BJ (cell line): ENCODE data around the gene KRTAP9-9. TPM values are rescaled to one million over a fixed set of nuclear protein-coding genes. Genes with fewer than 3 reads are reported as not detected.

ENCODE experiments used
- CTCF ChIA-PET: fragments of 350-600 bp; formaldehyde crosslinking; extraction: SDS; loops from one replicate; lab custom pipeline; 2021; ENCODE audit warnings: antibody characterized with exemption, inconsistent platforms; lab: Yijun Ruan, JAX
- POLR2A ChIA-PET: fragments of 300-600 bp; sonication (Branson Sonifier 250); formaldehyde crosslinking; extraction: SDS; loops from one replicate; lab custom pipeline; 2021; ENCODE audit warnings: antibody characterized with exemption; lab: Charles Lee
- DNase-seq: peaks from one replicate; pipeline ENCODE4 v3.0.0-alpha.2; 2011; ENCODE audit warnings: low read depth
- H3K27me3 ChIP-seq: 2 replicates; pipeline ENCODE4 v1.6.0; 2011; ENCODE audit warnings: low read length; ENCODE audit not compliant: control insufficient read depth, insufficient read depth
- H3K36me3 ChIP-seq: 2 replicates; pipeline ENCODE4 v1.5.1; 2011; ENCODE audit warnings: low read length; ENCODE audit not compliant: control insufficient read depth, insufficient read depth
- H3K4me3 ChIP-seq: 2 replicates; pipeline ENCODE4 v1.5.1; 2011; ENCODE audit warnings: low read depth, mild to moderate bottlenecking, control low read depth, low read length
- CTCF ChIP-seq: IDR thresholded peaks from 2 replicates; pipeline ENCODE4 v1.5.1; 2011; ENCODE audit warnings: low read depth, mild to moderate bottlenecking, control low read depth, inconsistent platforms, low read length, moderate library complexity; ENCODE audit not compliant: insufficient read depth
- polyA plus RNA-seq: library from polyadenylated mRNA; depleted of rRNA; stranded (reverse); fragments of >200 nt; gene quantifications from 2 replicates; pipeline ENCODE4 v1.2.3, GENCODE V29; 2011; rRNA removed
- small RNA-seq: library from RNA; depleted of rRNA; stranded (forward); fragments of <200 nt; gene quantifications from one replicate; pipeline ENCODE3, GENCODE V24; 2012; ENCODE audit warnings: low replicate concordance, low read depth; ENCODE audit not compliant: insufficient read length

Gene KRTAP9-9
- polyA plus RNA-seq, 1 experiment, result not detected

- POLR2A ChIA-PET, result no interaction called here
- Histone ChIP-seq H3K36me3 (no peaks in the 10 kb centered on the region), H3K4me3 (no peak overlapping the region), H3K27me3 (no peaks in the 10 kb centered on the region)
- CTCF ChIA-PET, result interaction anchor here (2.0 kb wide), 1 partner anchor 363 kb away, joined by 5 read pairs; no protein-coding TSS in a partner anchor
- no peak for TF ChIP-seq CTCF
- no peak for DNase-seq
Measured at GRCh38 chr17:41302981-41303380, 47.8 kb downstream of the KRTAP9-9 start.

- H3K27me3 ChIP-seq, result no peaks in the 10 kb centered on the region
- no peak for DNase-seq
- CTCF ChIA-PET, result interaction anchor here (0.9 to 2.0 kb wide), 2 partner anchors 17 to 362 kb away, joined by 4 to 5 read pairs; no protein-coding TSS in a partner anchor
Measured at GRCh38 chr17:41304091-41304490, 48.9 kb downstream of the KRTAP9-9 start.

More at GRCh38 chr17:41304091-41304490, 48.9 kb downstream of the KRTAP9-9 start:
- no peak for TF ChIP-seq CTCF
- H3K4me3 ChIP-seq, result no peak overlapping the region
- POLR2A ChIA-PET, result no interaction called here
- no peaks in the 10 kb centered on the region for H3K36me3 ChIP-seq

Small RNAs within 50 kb of the gene (small RNA-seq; reads per million reads assigned to genes)
- not detected for gene KRTAP9-10P

Other genes with a start within 250 kb of the KRTAP9-9 start
- 0.16 TPM in 1 of 2 replicates, not detected in the other for gene KRTAP3-1, start 246.3 kb upstream of the KRTAP9-9 start, polyA plus RNA-seq
- gene KRTAP1-5, start 228.2 kb upstream of the KRTAP9-9 start, polyA plus RNA-seq, result 62.3 and 65.1 TPM in 2 replicates
- not detected in 2 replicates for gene KRTAP1-4, start 225.2 kb upstream of the KRTAP9-9 start, polyA plus RNA-seq
- not detected in 2 replicates for gene KRTAP1-3, start 220.5 kb upstream of the KRTAP9-9 start, polyA plus RNA-seq
- 0.32 TPM in 1 of 2 replicates, not detected in the other for gene KRTAP1-1, start 213.9 kb upstream of the KRTAP9-9 start, polyA plus RNA-seq
- gene KRTAP2-1, start 208.1 kb upstream of the KRTAP9-9 start, polyA plus RNA-seq, result not detected in 2 replicates
- gene KRTAP2-2, start 200.2 kb upstream of the KRTAP9-9 start, polyA plus RNA-seq, result 0.16 TPM in 1 of 2 replicates, not detected in the other
- gene KRTAP2-3, start 195.3 kb upstream of the KRTAP9-9 start, polyA plus RNA-seq, result 1.3 and 1.4 TPM in 2 replicates
- gene KRTAP2-4, start 189.5 kb upstream of the KRTAP9-9 start, polyA plus RNA-seq, result not detected in 2 replicates
- gene KRTAP4-7, start 171.2 kb upstream of the KRTAP9-9 start, polyA plus RNA-seq, result not detected in 2 replicates
- gene KRTAP4-8, start 157.2 kb upstream of the KRTAP9-9 start, polyA plus RNA-seq, result not detected in 2 replicates
- gene KRTAP4-16, start 153.2 kb upstream of the KRTAP9-9 start, polyA plus RNA-seq, result not detected in 2 replicates
- gene KRTAP4-9, start 150.0 kb upstream of the KRTAP9-9 start, polyA plus RNA-seq, result not detected in 2 replicates
- gene KRTAP4-11, start 137.0 kb upstream of the KRTAP9-9 start, polyA plus RNA-seq, result not detected in 2 replicates
- 0.11 TPM in 1 of 2 replicates, not detected in the other for gene KRTAP4-12, start 131.2 kb upstream of the KRTAP9-9 start, polyA plus RNA-seq
- gene KRTAP4-6, start 114.8 kb upstream of the KRTAP9-9 start, polyA plus RNA-seq, result not detected in 2 replicates
- not detected in 2 replicates for gene KRTAP4-5, start 105.6 kb upstream of the KRTAP9-9 start, polyA plus RNA-seq
- not detected in 2 replicates for gene KRTAP4-4, start 94.6 kb upstream of the KRTAP9-9 start, polyA plus RNA-seq
- not detected in 2 replicates for gene KRTAP4-3, start 87.2 kb upstream of the KRTAP9-9 start, polyA plus RNA-seq
- gene KRTAP4-2, start 77.2 kb upstream of the KRTAP9-9 start, polyA plus RNA-seq, result not detected in 2 replicates
- 0.12 TPM in 1 of 2 replicates, not detected in the other for gene KRTAP4-1, start 70.5 kb upstream of the KRTAP9-9 start, polyA plus RNA-seq
- gene KRTAP9-1, start 65.5 kb upstream of the KRTAP9-9 start, polyA plus RNA-seq, result not detected in 2 replicates
- gene KRTAP9-2, start 28.7 kb upstream of the KRTAP9-9 start, polyA plus RNA-seq, result not detected in 2 replicates
- gene KRTAP9-3, start 22.9 kb upstream of the KRTAP9-9 start, polyA plus RNA-seq, result not detected in 2 replicates
- gene KRTAP9-8, start 17.4 kb upstream of the KRTAP9-9 start, polyA plus RNA-seq, result not detected in 2 replicates
- not detected in 2 replicates for gene KRTAP9-4, start 5.7 kb upstream of the KRTAP9-9 start, polyA plus RNA-seq
- gene KRTAP9-6, start 10.0 kb downstream of the KRTAP9-9 start, polyA plus RNA-seq, result not detected in 2 replicates
- gene KRTAP9-7, start 20.3 kb downstream of the KRTAP9-9 start, polyA plus RNA-seq, result not detected in 2 replicates
- gene KRTAP29-1, start 47.5 kb downstream of the KRTAP9-9 start, polyA plus RNA-seq, result not detected in 2 replicates
- not detected in 2 replicates for gene KRTAP16-1, start 53.9 kb downstream of the KRTAP9-9 start, polyA plus RNA-seq
- gene KRTAP17-1, start 60.3 kb downstream of the KRTAP9-9 start, polyA plus RNA-seq, result not detected in 2 replicates
- gene KRT33A, start 95.4 kb downstream of the KRTAP9-9 start, polyA plus RNA-seq, result not detected in 2 replicates
- 1.2 and 1.8 TPM in 2 replicates for gene KRT33B, start 114.4 kb downstream of the KRTAP9-9 start, polyA plus RNA-seq
- gene KRT34, start 126.9 kb downstream of the KRTAP9-9 start, polyA plus RNA-seq, result 151 and 156 TPM in 2 replicates
- 0.11 TPM in 1 of 2 replicates, not detected in the other for gene KRT31, start 142.2 kb downstream of the KRTAP9-9 start, polyA plus RNA-seq
- gene KRT37, start 169.2 kb downstream of the KRTAP9-9 start, polyA plus RNA-seq, result not detected in 2 replicates
- 0.72 and 0.98 TPM in 2 replicates for gene KRT38, start 185.6 kb downstream of the KRTAP9-9 start, polyA plus RNA-seq
- 0.38 and 0.40 TPM in 2 replicates for gene KRT32, start 212.0 kb downstream of the KRTAP9-9 start, polyA plus RNA-seq
- not detected in 2 replicates for gene KRT35, start 225.8 kb downstream of the KRTAP9-9 start, polyA plus RNA-seq
- 0.04 TPM in 2 replicates for gene KRT36, start 234.5 kb downstream of the KRTAP9-9 start, polyA plus RNA-seq